AG04450 (cell line): ENCODE data around the gene PRKG2. TPM values are rescaled to one million over a fixed set of nuclear protein-coding genes. Genes with fewer than 3 reads are reported as not detected.

ENCODE experiments used
- CTCF ChIA-PET: fragments of 300-600, 350-600 bp; formaldehyde crosslinking; extraction: SDS; loops from one replicate; lab custom pipeline; 2022; ENCODE audit warnings: antibody characterized with exemption, inconsistent platforms; lab: Charles Lee
- POLR2A ChIA-PET: fragments of 350-600 bp; formaldehyde crosslinking; extraction: SDS; loops from one replicate; lab custom pipeline; 2021; ENCODE audit warnings: antibody characterized with exemption, inconsistent platforms; lab: Yijun Ruan, JAX
- DNase-seq: peaks from one replicate; pipeline ENCODE4 v3.0.0-alpha.2; 2011; ENCODE audit warnings: low read depth, low spot score
- H3K27ac ChIP-seq: one replicate; pipeline ENCODE4 v1.5.1; 2012; ENCODE audit warnings: low read depth, low read length, control low read depth
- H3K27me3 ChIP-seq: one replicate; pipeline ENCODE4 v1.6.0; 2012; ENCODE audit warnings: low read length; ENCODE audit not compliant: control insufficient read depth, insufficient read depth
- H3K4me3 ChIP-seq: 2 replicates; pipeline ENCODE4 v1.5.1; 2011; ENCODE audit warnings: mild to moderate bottlenecking, low read depth, low read length, control low read depth
- H3K9me3 ChIP-seq: 2 replicates; pipeline ENCODE4 v1.5.1; 2012; ENCODE audit warnings: low read length; ENCODE audit not compliant: control insufficient read depth, insufficient read depth
- CTCF ChIP-seq: IDR thresholded peaks from 2 replicates; pipeline ENCODE4 v1.5.1; 2011; ENCODE audit warnings: low read depth, low read length, control low read depth, inconsistent platforms
- polyA plus RNA-seq: library from polyadenylated mRNA; depleted of rRNA; stranded (reverse); fragments of >200 nt; gene quantifications from 2 replicates; pipeline ENCODE4 v1.2.3, GENCODE V29; 2011

The PRKG2 gene
- polyA plus RNA-seq, 1 experiment = 1.6 TPM

- ChIA-PET POLR2A (interaction anchor here (0.5 kb wide), 1 partner anchor 167 kb away, joined by 3 read pairs; no protein-coding TSS in a partner anchor), CTCF (interaction anchor here (0.7 to 2.0 kb wide), 5 partner anchors 14 to 321 kb away, joined by 3 to 16 read pairs (median 7); no protein-coding TSS in a partner anchor)
- Histone ChIP-seq H3K4me3 (no peak overlapping the region), H3K9me3 (no peaks in the 10 kb centered on the region), H3K27me3 (no peaks in the 10 kb centered on the region), H3K27ac (no peak overlapping the region)
- TF ChIP-seq CTCF = peak; percentile 58
- DNase-seq = peak; percentile 10
Observed at GRCh38 chr4:81084029-81084428, 131.0 kb downstream of the PRKG2 start.

- H3K9me3 ChIP-seq = no peaks in the 10 kb centered on the region
- H3K4me3 ChIP-seq = no peak overlapping the region
- ChIA-PET POLR2A (no interaction called here), CTCF (interaction anchor here (0.6 to 0.7 kb wide), 2 partner anchors 11 to 289 kb away, joined by 3 to 4 read pairs; no protein-coding TSS in a partner anchor)
- no peak for TF ChIP-seq CTCF
- no peak overlapping the region for H3K27ac ChIP-seq
- no peak for DNase-seq
- H3K27me3 ChIP-seq = no peaks in the 10 kb centered on the region
Observed at GRCh38 chr4:81081156-81081555, 133.9 kb downstream of the PRKG2 start.

- H3K27ac ChIP-seq = no peak overlapping the region
- H3K9me3 ChIP-seq = no peaks in the 10 kb centered on the region
- H3K4me3 ChIP-seq = no peak overlapping the region
- CTCF ChIA-PET = interaction anchor here (1.0 to 7.1 kb wide), 25 partner anchors 8 to 708 kb away, joined by 3 to 146 read pairs (median 5); no protein-coding TSS in a partner anchor
- no peak for TF ChIP-seq CTCF
- DNase-seq = no peak
- POLR2A ChIA-PET = no interaction called here
- no peaks in the 10 kb centered on the region for H3K27me3 ChIP-seq
Observed at GRCh38 chr4:81071013-81071412, 144.0 kb downstream of the PRKG2 start.

GRCh38 chr4:81069706-81070331 is 145.2 kb downstream of the PRKG2 start:
- Histone ChIP-seq H3K27ac (no peak overlapping the region), H3K9me3 (no peaks in the 10 kb centered on the region), H3K27me3 (no peaks in the 10 kb centered on the region), H3K4me3 (no peak overlapping the region)
- CTCF ChIA-PET = interaction anchor here (0.6 to 7.1 kb wide), 53 partner anchors 9 to 707 kb away, joined by 3 to 146 read pairs (median 4); no protein-coding TSS in a partner anchor
- POLR2A ChIA-PET = interaction anchor here (1.1 kb wide), 1 partner anchor 145 kb away, joined by 4 read pairs; the partner anchor contains the start of gene PRKG2
- peak; percentile 96 for TF ChIP-seq CTCF
- peak; percentile 86 for DNase-seq

- H3K27ac ChIP-seq = no peak overlapping the region
- no peak for DNase-seq
- ChIA-PET POLR2A (no interaction called here), CTCF (interaction anchor here (1.2 to 7.1 kb wide), 3 partner anchors 287 to 703 kb away, joined by 3 to 146 read pairs (median 5); no protein-coding TSS in a partner anchor)
- TF ChIP-seq CTCF = no peak
- H3K9me3 ChIP-seq = no peaks in the 10 kb centered on the region
- H3K27me3 ChIP-seq = no peaks in the 10 kb centered on the region
- H3K4me3 ChIP-seq = no peak overlapping the region
Observed at GRCh38 chr4:81065446-81065845, 149.6 kb downstream of the PRKG2 start.
